HepG2 (cell line): ENCODE results near the gene PAX7. TPM values are rescaled to one million over a fixed set of nuclear protein-coding genes. Genes with fewer than 3 reads are reported as not detected.

Experiments used
- ATAC-seq: fragments of 200-7000 bp; cut with Tn5 transposase; 3 replicates; pipeline ENCODE4 v1.9.1; 2020; ENCODE audit warnings: mild to moderate bottlenecking, moderate library complexity
- BruUV-seq: library from RNA; stranded (reverse); fragments of 400-500 nt; replicated peaks from 2 replicates; lab custom pipeline; 2021; lab: Mats Ljungman, UMichigan
- CTCF ChIA-PET: fragments of 300-600 bp; formaldehyde crosslinking; extraction: SDS; loops from one replicate; lab custom pipeline; 2021; ENCODE audit warnings: low total read pairs, inconsistent platforms, low intra/inter-chr PET ratio; lab: Yijun Ruan, JAX
- POLR2A ChIA-PET: fragments of 350-600 bp; sonication (Branson Sonifier 250); formaldehyde crosslinking; loops from one replicate; lab custom pipeline; 2020; ENCODE audit warnings: antibody characterized with exemption, inconsistent platforms; lab: Yijun Ruan, JAX
- DNase-seq: peaks from one replicate; pipeline ENCODE4 v3.0.0-alpha.2; 2015; ENCODE audit warnings: low spot score
- FAIRE-seq: peaks from 3 replicates; lab custom pipeline; 2011; peaks lifted over from hg19 to GRCh38; lab: Jason Lieb, UNC
- H2AFZ ChIP-seq: one replicate; pipeline ENCODE4 v1.6.1; 2011; ENCODE audit warnings: low read length, inconsistent platforms
- H3K27ac ChIP-seq: fragments of 300-600 bp; 3 replicates; pipeline ENCODE4 v1.8.0; 2011; ENCODE audit warnings: mixed run types, mild to moderate bottlenecking, mixed read lengths, low read length, inconsistent platforms; ENCODE audit not compliant: insufficient read depth; ENCODE audit errors: extremely low read length
- H3K27me3 ChIP-seq, 2 experiments: fragments of 200-600 bp in 1 of 2; 2 replicates in 1 of 2; 3 replicates in 1 of 2; pipeline versions ENCODE4 v1.6.0 to v1.8.0; 2011; ENCODE audit warnings: low read length in 2 of 2, mild to moderate bottlenecking in 2 of 2, moderate library complexity in 2 of 2, inconsistent platforms in 1 of 2; ENCODE audit not compliant: insufficient read depth in 2 of 2, control insufficient read depth in 1 of 2
- H3K36me3 ChIP-seq, 2 experiments: fragments of 200-600 bp in 1 of 2; replicated peaks in 1 of 2; 2 replicates in 1 of 2; 3 replicates in 1 of 2; pipeline versions ENCODE4 v1.5.1 to v1.8.0; 2011; ENCODE audit warnings: low read length in 2 of 2, inconsistent platforms in 1 of 2; ENCODE audit not compliant: insufficient read depth in 2 of 2, control insufficient read depth in 1 of 2
- H3K4me1 ChIP-seq: 2 replicates; pipeline ENCODE4 v1.5.1; 2012; ENCODE audit warnings: low read length, inconsistent platforms; ENCODE audit not compliant: insufficient read depth
- H3K4me2 ChIP-seq: 2 replicates; pipeline ENCODE4 v1.6.0; 2011; ENCODE audit warnings: low read depth, low read length, inconsistent platforms
- H3K4me3 ChIP-seq, 3 experiments: fragments of 200-600 bp in 1 of 3; sonication (generic), shearing (Covaris generic) in 1 of 3; replicated peaks in 1 of 3; 2 replicates each; pipeline ENCODE4 v1.5.1; 2011 to 2016; ENCODE audit warnings: low read length in 3 of 3, inconsistent platforms in 2 of 3, low read depth in 2 of 3, mild to moderate bottlenecking in 2 of 3, control low read depth in 1 of 3, mixed read lengths in 1 of 3; ENCODE audit not compliant: insufficient read depth in 1 of 3
- H3K79me2 ChIP-seq: one replicate; pipeline ENCODE4 v1.6.1; 2011; ENCODE audit warnings: low read length, inconsistent platforms; ENCODE audit not compliant: insufficient read depth
- H3K9ac ChIP-seq: 2 replicates; pipeline ENCODE4 v1.6.0; 2011; ENCODE audit warnings: mild to moderate bottlenecking, low read depth, low read length, inconsistent platforms; ENCODE audit not compliant: insufficient read depth
- H3K9me3 ChIP-seq: 2 replicates; pipeline ENCODE4 v1.5.1; 2012; ENCODE audit warnings: mild to moderate bottlenecking, low read length
- H4K20me1 ChIP-seq: 2 replicates; pipeline ENCODE4 v1.6.0; 2011; ENCODE audit warnings: inconsistent platforms, mild to moderate bottlenecking, low read length, moderate library complexity; ENCODE audit not compliant: insufficient read depth
- FOXO1 ChIP-seq: sonication (generic); formaldehyde crosslinking; IDR thresholded peaks from 2 replicates; pipeline ENCODE4 v1.4.0; 2020; ENCODE audit warnings: missing genetic modification reagents
- HNRNPK ChIP-seq: fragments of 200-400 bp; formaldehyde crosslinking; IDR thresholded peaks from 2 replicates; pipeline ENCODE4 v1.6.1; 2018; ENCODE audit warnings: low read length, low read depth, moderate library complexity, mild to moderate bottlenecking; ENCODE audit not compliant: poor library complexity, severe bottlenecking
- NFRKB ChIP-seq: fragments of 450-650 bp; IDR thresholded peaks from 2 replicates; pipeline ENCODE4 v1.6.1; 2017
- RBAK ChIP-seq: sonication (generic); formaldehyde crosslinking; IDR thresholded peaks from 2 replicates; pipeline ENCODE4 v1.5.1; 2020; ENCODE audit warnings: mild to moderate bottlenecking, missing genetic modification reagents
- RELA ChIP-seq: sonication (generic); formaldehyde crosslinking; IDR thresholded peaks from 2 replicates; pipeline ENCODE4 v1.4.0; 2020; ENCODE audit warnings: missing genetic modification reagents
- STAG1 ChIP-seq: sonication (generic); formaldehyde crosslinking; IDR thresholded peaks from 2 replicates; pipeline ENCODE4 v1.4.0; 2020; ENCODE audit warnings: missing genetic modification reagents
- ZNF652 ChIP-seq: IDR thresholded peaks from 2 replicates; pipeline ENCODE4 v1.6.1; 2016; ENCODE audit warnings: low read depth, borderline replicate concordance
- ZNF740 ChIP-seq: sonication (generic); formaldehyde crosslinking; IDR thresholded peaks from 2 replicates; pipeline ENCODE4 v1.4.0; 2020; ENCODE audit warnings: missing genetic modification reagents
- whole genome bisulfite sequencing: methylation state at CpG from one replicate; pipeline ENCODE4 v1.1.6; 2017; ENCODE audit warnings: low lambda C conversion rate; 5-methylcytosine and 5-hydroxymethylcytosine counted together
- in situ Hi-C: cut with HindIII; loops from 2 replicates; pipeline ENCODE4 v1.10.0; 2017; ENCODE audit warnings: low pct_unique_long_range_greater_than_20kb; ENCODE audit not compliant: extremely low pct_ligation_motif_present
- intact Hi-C: fragments of 100-400 bp; cut with micrococcal nuclease; formaldehyde crosslinking; loops from one replicate; pipeline ENCODE4 v1.10.0; 2022; ENCODE audit not compliant: unreplicated experiment
- polyA plus RNA-seq, 8 experiments: library from polyadenylated mRNA; depleted of rRNA in 3 of 8; stranded (reverse) in 7 of 8; unstranded in 1 of 8; fragments of >200 nt; fragmentation: Illumina TruSeq in 4 of 8; extraction: Trizol in 4 of 8; gene quantifications; 2 replicates each; pipeline versions ENCODE4 v1.2.1 to v1.2.3, GENCODE V29; 2011 to 2016; ENCODE audit warnings: low read depth in 4 of 8, missing spikeins in 1 of 8, mixed read lengths in 1 of 8; ENCODE audit not compliant: insufficient read depth in 1 of 8
- total RNA-seq, 5 experiments: library from RNA; depleted of rRNA; stranded (reverse); fragments of >200 nt; fragmentation: Illumina TruSeq; extraction: Trizol; gene quantifications; 2 replicates each; pipeline ENCODE4 v1.2.3, GENCODE V29; 2016; ENCODE audit warnings: low read depth in 1 of 5

PAX7 gene
- total and polyA plus RNA-seq, 2 of the 13 experiments (the other 11 are each of a cell fraction or from before 2014, with no cell fraction given): not detected

GRCh38 chr1:18608534-18608933 lies 22.1 kb upstream of the PAX7 start:
- no peaks in the 10 kb centered on the region for H3K4me1 ChIP-seq
- no peak overlapping the region for H3K27ac ChIP-seq
- no peak overlapping the region for H3K4me3 ChIP-seq
- no peaks in the 10 kb centered on the region for H3K79me2 ChIP-seq
- no peak for FAIRE-seq
- 9% methylated on average over 1 of the region's 1 CpG for WGBS
- no peak for ATAC-seq
- H3K4me2 ChIP-seq: no peak overlapping the region
- H4K20me1 ChIP-seq: 0 out of 2 replicates have a peak, but pooled peaks cover 2% of the 10 kb centered on the region
- H3K27me3 ChIP-seq: peaks cover 1 to 39% of the 10 kb centered on the region in 2 experiments; a peak in 3 of 5 replicates
- intact Hi-C loops (no loop called here), in situ Hi-C loops (no loop called here)
- no TSS peak for BruUV-seq
- no peak for DNase-seq
- no peaks in the 10 kb centered on the region for H3K9me3 ChIP-seq
- no peak overlapping the region for H3K9ac ChIP-seq
- ChIA-PET POLR2A (no interaction called here), CTCF (interaction anchor here (1.2 kb wide), 1 partner anchor 213 kb away, joined by 4 read pairs; no protein-coding TSS in a partner anchor)
- H3K36me3 ChIP-seq: no peaks in the 10 kb centered on the region
- TF ChIP-seq RBAK (CRISPR knock-in tag) (no peak), STAG1 (CRISPR knock-in tag) (peak; percentile 41; the same call in 1 of the 2 replicates), FOXO1 (CRISPR knock-in tag) (no peak), ZNF740 (no peak)
- no peak overlapping the region for H2AFZ ChIP-seq

GRCh38 chr1:18611311-18611710 lies 19.3 kb upstream of the PAX7 start:
- POLR2A ChIA-PET: no interaction called here
- 15% methylated on average over 8 of the region's 8 CpGs for WGBS
- no TSS peak for BruUV-seq

More at GRCh38 chr1:18611311-18611710, 19.3 kb upstream of the PAX7 start:
- Histone ChIP-seq H4K20me1 (no peaks in the 10 kb centered on the region), H3K9me3 (no peaks in the 10 kb centered on the region), H3K79me2 (no peaks in the 10 kb centered on the region), H3K4me1 (no peaks in the 10 kb centered on the region), H3K4me3 (no peak overlapping the region), H3K36me3 (no peaks in the 10 kb centered on the region), H3K4me2 (no peak overlapping the region), H3K9ac (no peak overlapping the region), H3K27me3 (peaks cover 1 to 40% of the 10 kb centered on the region in 2 experiments; a peak in 3 of 5 replicates), H3K27ac (no peak overlapping the region), H2AFZ (no peak overlapping the region)
- DNase-seq (no peak), FAIRE-seq (no peak), ATAC-seq (no peak)
- in situ Hi-C loops (no loop called here), intact Hi-C loops (no loop called here)
- CTCF ChIA-PET: no interaction called here
- TF ChIP-seq NFRKB (no peak), RELA (CRISPR knock-in tag) (no peak), ZNF652 (CRISPR knock-in tag) (no peak), HNRNPK (peak; percentile 27)
